ENCODE results near the gene GSK3B.
"Not testable (repeated sequence)": the region's sequence is repeated elsewhere in the genome, so short reads cannot be mapped to it uniquely, and the experiment has no call there.

The GSK3B gene

GRCh38 chr3:119934249-119934648 is 160.0 kb downstream of the GSK3B start:
- DNase-seq (ENCODE audit: low spot score) = no peak

GRCh38 chr3:119933207-119933606 is 161.0 kb downstream of the GSK3B start:
- no peak for DNase-seq (ENCODE audit: low spot score)

GRCh38 chr3:119930286-119930685 is 164.0 kb downstream of the GSK3B start:
- no peak for DNase-seq (ENCODE audit: low spot score)

- DNase-seq (ENCODE audit: low spot score) = no peak
Measured at GRCh38 chr3:119927190-119927589, 167.1 kb downstream of the GSK3B start.

- DNase-seq (ENCODE audit: low spot score) = no peak
Measured at GRCh38 chr3:119924111-119925094, 169.8 kb downstream of the GSK3B start.

- no peak for DNase-seq (ENCODE audit: low spot score)
Measured at GRCh38 chr3:119918992-119919933, 175.0 kb downstream of the GSK3B start.

GRCh38 chr3:119913021-119913420 is 181.2 kb downstream of the GSK3B start:
- DNase-seq (ENCODE audit: low spot score) = no peak

- peak; percentile 35 for DNase-seq (ENCODE audit: low spot score)
Measured at GRCh38 chr3:119912220-119912619, 182.0 kb downstream of the GSK3B start.

- DNase-seq (ENCODE audit: low spot score) = no peak
Measured at GRCh38 chr3:119911748-119912147, 182.5 kb downstream of the GSK3B start.

GRCh38 chr3:119902061-119902460 is 192.2 kb downstream of the GSK3B start:
- no peak for DNase-seq (ENCODE audit: low spot score)

GRCh38 chr3:119901148-119901547 is 193.1 kb downstream of the GSK3B start:
- no peak for DNase-seq (ENCODE audit: low spot score)

GRCh38 chr3:119899192-119899511 is 195.1 kb downstream of the GSK3B start:
- no peak for DNase-seq (ENCODE audit: low spot score)

- DNase-seq (ENCODE audit: low spot score) = peak; percentile 27
Measured at GRCh38 chr3:119898478-119899191, 195.6 kb downstream of the GSK3B start.

GRCh38 chr3:119894195-119894594 is 200.1 kb downstream of the GSK3B start:
- DNase-seq (ENCODE audit: low spot score) = no peak

- no peak for DNase-seq (ENCODE audit: low spot score)
Measured at GRCh38 chr3:119893769-119894168, 200.5 kb downstream of the GSK3B start.

- DNase-seq (ENCODE audit: low spot score) = peak; percentile 34
Measured at GRCh38 chr3:119891944-119892721, 202.1 kb downstream of the GSK3B start.

GRCh38 chr3:119888681-119889080 is 205.6 kb downstream of the GSK3B start:
- DNase-seq (ENCODE audit: low spot score) = not testable (repeated sequence)

- DNase-seq (ENCODE audit: low spot score) = no peak
Measured at GRCh38 chr3:119885746-119886530, 208.3 kb downstream of the GSK3B start.

GRCh38 chr3:119884161-119884557 is 210.1 kb downstream of the GSK3B start:
- DNase-seq (ENCODE audit: low spot score) = no peak

- DNase-seq (ENCODE audit: low spot score) = peak; percentile 7
Measured at GRCh38 chr3:119883461-119884160, 210.6 kb downstream of the GSK3B start.

Data from RKO (cell line).